GM23338 (cell line): ENCODE results near the gene SMIM22. TPM values are rescaled to one million over a fixed set of nuclear protein-coding genes. Genes with fewer than 3 reads are reported as not detected.

Source experiments
- ATAC-seq: fragments of 200-7000 bp; cut with Tn5 transposase; 3 replicates; pipeline ENCODE4 v1.9.1; 2020
- DNase-seq: peaks from one replicate; pipeline ENCODE4 v3.0.0-alpha.2; 2015; ENCODE audit warnings: low spot score
- H2AFZ ChIP-seq: fragments of 200-600 bp; sonication (generic); 2 replicates; pipeline ENCODE4 v1.8.0; 2016; ENCODE audit warnings: antibody characterized with exemption, mild to moderate bottlenecking, moderate library complexity
- H3F3A ChIP-seq: fragments of 200-600 bp; sonication (generic); replicated peaks from 2 replicates; pipeline ENCODE4 v1.8.0; 2017; ENCODE audit warnings: antibody characterized with exemption, mixed run types, low read depth
- H3K27ac ChIP-seq: fragments of 200-600 bp; sonication (generic); 2 replicates; pipeline ENCODE4 v1.6.1; 2016; ENCODE audit warnings: low read depth
- H3K27me3 ChIP-seq: fragments of 200-600 bp; sonication (generic); 2 replicates; pipeline ENCODE4 v1.8.0; 2016; ENCODE audit warnings: mild to moderate bottlenecking, mixed run types, moderate library complexity; ENCODE audit not compliant: insufficient read depth
- H3K36me3 ChIP-seq: fragments of 200-600 bp; sonication (generic); 2 replicates; pipeline ENCODE4 v1.8.0; 2016; ENCODE audit warnings: mild to moderate bottlenecking; ENCODE audit not compliant: insufficient read depth
- H3K4me1 ChIP-seq: fragments of 200-600 bp; sonication (generic); 2 replicates; pipeline ENCODE4 v1.8.0; 2016; ENCODE audit warnings: mild to moderate bottlenecking, moderate library complexity; ENCODE audit not compliant: insufficient read depth
- H3K4me2 ChIP-seq: fragments of 200-600 bp; sonication (generic); 2 replicates; pipeline ENCODE4 v1.7.1; 2017; ENCODE audit warnings: mixed run types
- H3K4me3 ChIP-seq: fragments of 200-600 bp; sonication (generic); 2 replicates; pipeline ENCODE4 v1.6.1; 2016; ENCODE audit warnings: mixed run types
- H3K79me2 ChIP-seq: fragments of 200-600 bp; sonication (generic); replicated peaks from 2 replicates; pipeline ENCODE4 v1.8.0; 2017; ENCODE audit warnings: mild to moderate bottlenecking; ENCODE audit not compliant: insufficient read depth
- H3K9me2 ChIP-seq: fragments of 200-600 bp; sonication (generic); 2 replicates; pipeline ENCODE4 v1.8.0; 2017; ENCODE audit not compliant: insufficient read depth
- H4K20me1 ChIP-seq: fragments of 200-600 bp; sonication (generic); replicated peaks from 2 replicates; pipeline ENCODE4 v1.8.0; 2017; ENCODE audit warnings: mild to moderate bottlenecking; ENCODE audit not compliant: insufficient read depth
- H3K27ac Mint-ChIP-seq: 2 replicates; pipeline ENCODE4 v1.8.0; 2020; ENCODE audit warnings: inconsistent platforms, mild to moderate bottlenecking, moderate library complexity, mixed read lengths
- H3K27me3 Mint-ChIP-seq: 3 replicates; pipeline ENCODE4 v1.8.0; 2022; ENCODE audit warnings: low read depth, mild to moderate bottlenecking, moderate library complexity, mixed read lengths, inconsistent platforms; ENCODE audit not compliant: insufficient read depth, poor library complexity
- H3K36me3 Mint-ChIP-seq: 3 replicates; pipeline ENCODE4 v1.8.0; 2021; ENCODE audit warnings: low read depth, mild to moderate bottlenecking, inconsistent platforms, moderate library complexity, mixed read lengths
- H3K4me1 Mint-ChIP-seq: 3 replicates; pipeline ENCODE4 v1.8.0; 2020; ENCODE audit warnings: mild to moderate bottlenecking, inconsistent platforms, mixed read lengths
- H3K4me3 Mint-ChIP-seq: 3 replicates; pipeline ENCODE4 v1.8.0; 2021; ENCODE audit warnings: moderate library complexity, mild to moderate bottlenecking, inconsistent platforms, mixed read lengths
- H3K9me3 Mint-ChIP-seq: 3 replicates; pipeline ENCODE4 v1.8.0; 2020; ENCODE audit warnings: moderate library complexity, mild to moderate bottlenecking, inconsistent platforms, mixed read lengths
- EZH2phosphoT487 ChIP-seq: fragments of 200-600 bp; sonication (generic); IDR thresholded peaks from one replicate; pipeline ENCODE4 v1.8.1; 2018; ENCODE audit warnings: antibody characterized with exemption; ENCODE audit not compliant: unreplicated experiment
- JUNB ChIP-seq: IDR thresholded peaks from one replicate; pipeline ENCODE4 v1.6.1; 2016; ENCODE audit warnings: antibody characterized with exemption; ENCODE audit not compliant: unreplicated experiment
- ZNF114 ChIP-seq: fragments of 250-450 bp; sonication (Bioruptor Pico); IDR thresholded peaks from 2 replicates; pipeline ENCODE4 v1.5.0; 2020; ENCODE audit warnings: mild to moderate bottlenecking, moderate library complexity
- ZNF462 ChIP-seq: fragments of 250-450 bp; sonication (Bioruptor Pico); IDR thresholded peaks from 2 replicates; pipeline ENCODE4 v1.5.0; 2020; ENCODE audit warnings: mild to moderate bottlenecking, moderate library complexity
- polyA plus RNA-seq: library from polyadenylated mRNA; unstranded; fragments of >200 nt; fragmentation: Nextera tagmentation; extraction: Ambion mirVana; gene quantifications from 2 replicates; pipeline ENCODE4 v1.2.1, GENCODE V29; 2016
- total RNA-seq: library from RNA; depleted of rRNA; stranded (reverse); fragments of >200 nt; shearing (Covaris generic); gene quantifications from 2 replicates; pipeline ENCODE4 v1.2.3, GENCODE V29; 2014
- TF ChIP-seq, protein P1 (sequence below), 2 experiments: fragments of 200-600 bp in 1 of 2; sonication (generic) in 1 of 2; conservative IDR thresholded peaks; 2 replicates each; pipeline versions ENCODE4 v1.5.1 to v1.6.1; 2016 to 2017; ENCODE audit warnings: antibody characterized with exemption in 2 of 2, low read depth in 2 of 2, mild to moderate bottlenecking in 2 of 2, moderate library complexity in 1 of 2

SMIM22 gene
- total and polyA plus RNA-seq, 2 experiments from 2014 or later, result 1.4 TPM; not detected in 1

GRCh38 chr16:4772351-4772750 is 22.8 kb upstream of the SMIM22 start:
- no peaks in the 10 kb centered on the region for H3K9me2 ChIP-seq
- Mint-ChIP-seq H3K27ac (no peak overlapping the region), H3K4me3 (no peak overlapping the region), H3K27me3 (peaks cover 9% of the 10 kb centered on the region), H3K4me1 (peaks cover 13% of the 10 kb centered on the region), H3K9me3 (peaks cover 3% of the 10 kb centered on the region; the same call in 1 of the 3 replicates), H3K36me3 (peaks cover 8% of the 10 kb centered on the region; the same call in 2 of the 3 replicates)
- H3K36me3 ChIP-seq, result no peaks in the 10 kb centered on the region
- peaks cover 13% of the 10 kb centered on the region for H3K4me1 ChIP-seq
- no peak overlapping the region for H2AFZ ChIP-seq
- ATAC-seq (no peak), DNase-seq (no peak)
- H3K27me3 ChIP-seq, result no peaks in the 10 kb centered on the region
- H4K20me1 ChIP-seq, result no peaks in the 10 kb centered on the region
- no peak overlapping the region for H3K4me2 ChIP-seq
- peaks cover 17% of the 10 kb centered on the region; the same call in 1 of the 2 replicates for H3F3A ChIP-seq
- TF ChIP-seq ZNF114 (CRISPR knock-in tag) (no peak), EZH2phosphoT487 (no peak), ZNF462 (CRISPR knock-in tag) (no peak), JUNB (no peak)
- TF ChIP-seq, protein P1, sequence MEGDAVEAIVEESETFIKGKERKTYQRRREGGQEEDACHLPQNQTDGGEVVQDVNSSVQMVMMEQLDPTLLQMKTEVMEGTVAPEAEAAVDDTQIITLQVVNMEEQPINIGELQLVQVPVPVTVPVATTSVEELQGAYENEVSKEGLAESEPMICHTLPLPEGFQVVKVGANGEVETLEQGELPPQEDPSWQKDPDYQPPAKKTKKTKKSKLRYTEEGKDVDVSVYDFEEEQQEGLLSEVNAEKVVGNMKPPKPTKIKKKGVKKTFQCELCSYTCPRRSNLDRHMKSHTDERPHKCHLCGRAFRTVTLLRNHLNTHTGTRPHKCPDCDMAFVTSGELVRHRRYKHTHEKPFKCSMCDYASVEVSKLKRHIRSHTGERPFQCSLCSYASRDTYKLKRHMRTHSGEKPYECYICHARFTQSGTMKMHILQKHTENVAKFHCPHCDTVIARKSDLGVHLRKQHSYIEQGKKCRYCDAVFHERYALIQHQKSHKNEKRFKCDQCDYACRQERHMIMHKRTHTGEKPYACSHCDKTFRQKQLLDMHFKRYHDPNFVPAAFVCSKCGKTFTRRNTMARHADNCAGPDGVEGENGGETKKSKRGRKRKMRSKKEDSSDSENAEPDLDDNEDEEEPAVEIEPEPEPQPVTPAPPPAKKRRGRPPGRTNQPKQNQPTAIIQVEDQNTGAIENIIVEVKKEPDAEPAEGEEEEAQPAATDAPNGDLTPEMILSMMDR (conservative IDR thresholded peaks at IDR 0.05; ENCODE audit: low read depth in 2 of 2), result no peak
- no peaks in the 10 kb centered on the region for H3K79me2 ChIP-seq
- no peak overlapping the region for H3K4me3 ChIP-seq
- no peak overlapping the region for H3K27ac ChIP-seq
